ENCODE results near the gene ANGPTL7.

- TF ChIP-seq, protein P1, sequence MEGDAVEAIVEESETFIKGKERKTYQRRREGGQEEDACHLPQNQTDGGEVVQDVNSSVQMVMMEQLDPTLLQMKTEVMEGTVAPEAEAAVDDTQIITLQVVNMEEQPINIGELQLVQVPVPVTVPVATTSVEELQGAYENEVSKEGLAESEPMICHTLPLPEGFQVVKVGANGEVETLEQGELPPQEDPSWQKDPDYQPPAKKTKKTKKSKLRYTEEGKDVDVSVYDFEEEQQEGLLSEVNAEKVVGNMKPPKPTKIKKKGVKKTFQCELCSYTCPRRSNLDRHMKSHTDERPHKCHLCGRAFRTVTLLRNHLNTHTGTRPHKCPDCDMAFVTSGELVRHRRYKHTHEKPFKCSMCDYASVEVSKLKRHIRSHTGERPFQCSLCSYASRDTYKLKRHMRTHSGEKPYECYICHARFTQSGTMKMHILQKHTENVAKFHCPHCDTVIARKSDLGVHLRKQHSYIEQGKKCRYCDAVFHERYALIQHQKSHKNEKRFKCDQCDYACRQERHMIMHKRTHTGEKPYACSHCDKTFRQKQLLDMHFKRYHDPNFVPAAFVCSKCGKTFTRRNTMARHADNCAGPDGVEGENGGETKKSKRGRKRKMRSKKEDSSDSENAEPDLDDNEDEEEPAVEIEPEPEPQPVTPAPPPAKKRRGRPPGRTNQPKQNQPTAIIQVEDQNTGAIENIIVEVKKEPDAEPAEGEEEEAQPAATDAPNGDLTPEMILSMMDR (IDR thresholded peaks at IDR 0.05): no peak
- TF ChIP-seq EP300 (IDR thresholded peaks at IDR 0.05): no peak
Observed at GRCh38 chr1:11229203-11229602, 40.0 kb downstream of the ANGPTL7 start.
